ENCODE data around the gene INPP4B.

DNA sequence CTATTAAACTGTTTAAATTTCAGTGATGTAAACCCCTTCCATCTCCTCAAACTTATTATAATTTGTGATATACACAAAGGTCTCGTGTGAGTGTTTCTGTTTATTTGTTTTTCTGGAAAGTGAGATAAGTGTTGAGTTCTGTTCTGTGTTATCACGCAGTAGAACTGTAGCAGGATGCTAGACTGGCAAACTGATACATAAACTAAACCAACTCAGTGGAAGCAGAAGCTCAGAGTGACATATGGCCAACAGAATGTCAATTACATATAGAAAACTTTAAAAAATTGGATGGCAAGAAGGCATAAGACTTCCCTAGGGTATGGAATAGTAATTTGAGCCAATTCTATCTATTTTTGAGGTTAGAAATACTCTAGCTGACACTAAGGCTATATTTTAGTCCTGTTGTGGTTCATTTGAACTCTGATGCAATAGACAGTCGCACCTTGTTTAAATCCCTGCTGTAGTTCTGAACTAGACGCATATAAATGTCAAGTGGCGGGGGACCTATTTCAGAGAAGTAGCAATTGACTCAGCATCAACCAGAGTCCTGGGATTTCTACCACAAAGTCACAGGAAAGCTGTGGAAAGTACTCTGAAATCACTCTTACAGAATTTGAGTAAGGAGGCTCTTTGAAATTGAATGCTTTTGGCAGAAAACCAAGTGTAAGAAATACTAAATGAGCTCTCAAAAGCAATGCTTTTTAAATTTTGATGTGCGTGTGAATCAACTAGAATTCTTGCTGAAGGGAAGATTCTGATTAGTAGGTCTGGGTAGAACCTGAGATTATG lies 294.4 kb downstream of the INPP4B start:
- TF ChIP-seq, protein P1, sequence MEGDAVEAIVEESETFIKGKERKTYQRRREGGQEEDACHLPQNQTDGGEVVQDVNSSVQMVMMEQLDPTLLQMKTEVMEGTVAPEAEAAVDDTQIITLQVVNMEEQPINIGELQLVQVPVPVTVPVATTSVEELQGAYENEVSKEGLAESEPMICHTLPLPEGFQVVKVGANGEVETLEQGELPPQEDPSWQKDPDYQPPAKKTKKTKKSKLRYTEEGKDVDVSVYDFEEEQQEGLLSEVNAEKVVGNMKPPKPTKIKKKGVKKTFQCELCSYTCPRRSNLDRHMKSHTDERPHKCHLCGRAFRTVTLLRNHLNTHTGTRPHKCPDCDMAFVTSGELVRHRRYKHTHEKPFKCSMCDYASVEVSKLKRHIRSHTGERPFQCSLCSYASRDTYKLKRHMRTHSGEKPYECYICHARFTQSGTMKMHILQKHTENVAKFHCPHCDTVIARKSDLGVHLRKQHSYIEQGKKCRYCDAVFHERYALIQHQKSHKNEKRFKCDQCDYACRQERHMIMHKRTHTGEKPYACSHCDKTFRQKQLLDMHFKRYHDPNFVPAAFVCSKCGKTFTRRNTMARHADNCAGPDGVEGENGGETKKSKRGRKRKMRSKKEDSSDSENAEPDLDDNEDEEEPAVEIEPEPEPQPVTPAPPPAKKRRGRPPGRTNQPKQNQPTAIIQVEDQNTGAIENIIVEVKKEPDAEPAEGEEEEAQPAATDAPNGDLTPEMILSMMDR (IDR thresholded peaks at IDR 0.05), result no peak
- TF ChIP-seq ZFX (IDR thresholded peaks at IDR 0.05; ENCODE audit: borderline replicate concordance), result no peak

Data from 22Rv1 (cell line).